ENCODE measurements around the gene CORO1C. TPM values are rescaled to one million over a fixed set of nuclear protein-coding genes. Genes with fewer than 3 reads are reported as not detected.
A peak's percentile ranks its signal among the peaks of the same experiment; 100 is the strongest.

The CORO1C gene
- polyA plus RNA-seq, 1 of the 3 experiments (the other 2 are of a cell fraction), result 150 TPM

DNA sequence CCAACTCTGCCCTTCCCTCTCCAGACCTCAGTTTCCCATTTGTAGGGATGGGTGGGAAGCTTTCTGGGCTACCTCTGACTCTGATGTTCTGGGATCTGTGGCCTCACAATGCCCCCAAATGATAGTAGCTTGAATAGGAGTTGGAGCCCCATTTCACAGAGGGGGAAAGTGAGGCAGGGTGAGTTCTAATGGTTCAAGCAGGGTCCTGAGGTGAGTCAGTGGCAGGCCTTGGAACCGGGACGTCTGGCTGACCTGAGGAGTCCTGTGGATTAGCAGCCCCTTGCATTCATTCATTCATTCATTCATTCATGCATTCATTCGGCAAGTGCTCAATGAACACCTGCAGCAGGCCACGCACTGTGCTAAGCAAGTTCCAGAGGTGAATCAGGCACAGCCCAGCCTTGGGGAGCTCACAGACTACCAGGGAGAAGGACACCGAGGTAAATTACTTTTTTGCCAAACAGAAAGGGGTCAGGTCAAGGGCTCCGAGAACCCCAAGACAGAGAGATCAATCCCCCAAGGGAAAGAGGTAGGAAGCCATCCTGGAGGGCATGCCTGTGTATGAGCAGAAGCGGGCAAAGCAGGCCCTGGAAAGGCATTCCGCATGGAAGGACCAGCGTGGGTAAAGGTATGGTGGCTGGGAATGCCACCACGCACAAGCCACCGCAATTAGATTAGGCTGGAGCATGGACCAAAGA, 132.6 kb downstream of the CORO1C start:
- H3K79me2 ChIP-seq (ENCODE audit: insufficient read depth), result no peaks in the 10 kb centered on the region
- peaks cover 0 to 26% of the 10 kb centered on the region in 2 experiments; a peak in 1 of 4 replicates for H3K4me1 ChIP-seq (ENCODE audit: control insufficient read depth in 1 of 2, insufficient read depth in 2 of 2, low read depth in 1 of 2, low read length in 1 of 2)
- peak overlapping the region in 1 of 2 experiments; percentile 28; a peak in 1 of 4 replicates for H3K4me3 ChIP-seq (ENCODE audit: low read depth in 2 of 2, low read length in 1 of 2)
- H3K27ac ChIP-seq (ENCODE audit: low read depth in 2 of 2, low read length in 1 of 2), result peak overlapping the region in 1 of 2 experiments; percentile 83; a peak in 2 of 4 replicates
- TF ChIP-seq, protein P1, sequence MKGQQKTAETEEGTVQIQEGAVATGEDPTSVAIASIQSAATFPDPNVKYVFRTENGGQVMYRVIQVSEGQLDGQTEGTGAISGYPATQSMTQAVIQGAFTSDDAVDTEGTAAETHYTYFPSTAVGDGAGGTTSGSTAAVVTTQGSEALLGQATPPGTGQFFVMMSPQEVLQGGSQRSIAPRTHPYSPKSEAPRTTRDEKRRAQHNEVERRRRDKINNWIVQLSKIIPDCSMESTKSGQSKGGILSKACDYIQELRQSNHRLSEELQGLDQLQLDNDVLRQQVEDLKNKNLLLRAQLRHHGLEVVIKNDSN (IDR thresholded peaks at IDR 0.05; ENCODE audit: borderline replicate concordance, low read depth), result no peak
- no peak for TF ChIP-seq NRF1 (IDR thresholded peaks at IDR 0.05; ENCODE audit: low read depth, low read length)
- TF ChIP-seq, protein P2, sequence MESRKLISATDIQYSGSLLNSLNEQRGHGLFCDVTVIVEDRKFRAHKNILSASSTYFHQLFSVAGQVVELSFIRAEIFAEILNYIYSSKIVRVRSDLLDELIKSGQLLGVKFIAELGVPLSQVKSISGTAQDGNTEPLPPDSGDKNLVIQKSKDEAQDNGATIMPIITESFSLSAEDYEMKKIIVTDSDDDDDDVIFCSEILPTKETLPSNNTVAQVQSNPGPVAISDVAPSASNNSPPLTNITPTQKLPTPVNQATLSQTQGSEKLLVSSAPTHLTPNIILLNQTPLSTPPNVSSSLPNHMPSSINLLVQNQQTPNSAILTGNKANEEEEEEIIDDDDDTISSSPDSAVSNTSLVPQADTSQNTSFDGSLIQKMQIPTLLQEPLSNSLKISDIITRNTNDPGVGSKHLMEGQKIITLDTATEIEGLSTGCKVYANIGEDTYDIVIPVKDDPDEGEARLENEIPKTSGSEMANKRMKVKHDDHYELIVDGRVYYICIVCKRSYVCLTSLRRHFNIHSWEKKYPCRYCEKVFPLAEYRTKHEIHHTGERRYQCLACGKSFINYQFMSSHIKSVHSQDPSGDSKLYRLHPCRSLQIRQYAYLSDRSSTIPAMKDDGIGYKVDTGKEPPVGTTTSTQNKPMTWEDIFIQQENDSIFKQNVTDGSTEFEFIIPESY (IDR thresholded peaks at IDR 0.05; ENCODE audit: borderline replicate concordance, low read depth), result no peak
- TF ChIP-seq JUND (IDR thresholded peaks at IDR 0.05), result no peak
- 92% methylated on average over 11 of the region's 11 CpGs for WGBS (ENCODE audit: low lambda C conversion rate)
- H3K4me2 ChIP-seq, result 0 out of 2 replicates have a peak overlapping the region, but pooled peaks have one; percentile 91
- no peaks in the 10 kb centered on the region for H3K27me3 ChIP-seq (ENCODE audit: insufficient read depth)
- H3F3A ChIP-seq (replicated peaks; ENCODE audit: insufficient read depth), result peaks cover 7% of the 10 kb centered on the region
- ChIA-PET CTCF (interaction anchor here (0.7 to 1.1 kb wide), 3 partner anchors 19 to 55 kb away, joined by 3 to 5 read pairs (median 4); partner anchors contain the start of gene ISCU), POLR2A (no interaction called here)
- no peaks in the 10 kb centered on the region for H4K20me1 ChIP-seq (ENCODE audit: insufficient read depth)
- no peaks in the 10 kb centered on the region for H3K9me2 ChIP-seq
- H3K36me3 ChIP-seq (replicated peaks in 1 of 2; ENCODE audit: control insufficient read depth in 1 of 2, insufficient read depth in 2 of 2, low read length in 1 of 2), result no peaks in the 10 kb centered on the region
- H3K9me3 ChIP-seq, result no peaks in the 10 kb centered on the region
- H2AFZ ChIP-seq (ENCODE audit: low read depth), result 0 out of 2 replicates have a peak overlapping the region, but pooled peaks have one; percentile 41
- DNase-seq, result no peak
- no peak overlapping the region for H3K9ac ChIP-seq

DNA sequence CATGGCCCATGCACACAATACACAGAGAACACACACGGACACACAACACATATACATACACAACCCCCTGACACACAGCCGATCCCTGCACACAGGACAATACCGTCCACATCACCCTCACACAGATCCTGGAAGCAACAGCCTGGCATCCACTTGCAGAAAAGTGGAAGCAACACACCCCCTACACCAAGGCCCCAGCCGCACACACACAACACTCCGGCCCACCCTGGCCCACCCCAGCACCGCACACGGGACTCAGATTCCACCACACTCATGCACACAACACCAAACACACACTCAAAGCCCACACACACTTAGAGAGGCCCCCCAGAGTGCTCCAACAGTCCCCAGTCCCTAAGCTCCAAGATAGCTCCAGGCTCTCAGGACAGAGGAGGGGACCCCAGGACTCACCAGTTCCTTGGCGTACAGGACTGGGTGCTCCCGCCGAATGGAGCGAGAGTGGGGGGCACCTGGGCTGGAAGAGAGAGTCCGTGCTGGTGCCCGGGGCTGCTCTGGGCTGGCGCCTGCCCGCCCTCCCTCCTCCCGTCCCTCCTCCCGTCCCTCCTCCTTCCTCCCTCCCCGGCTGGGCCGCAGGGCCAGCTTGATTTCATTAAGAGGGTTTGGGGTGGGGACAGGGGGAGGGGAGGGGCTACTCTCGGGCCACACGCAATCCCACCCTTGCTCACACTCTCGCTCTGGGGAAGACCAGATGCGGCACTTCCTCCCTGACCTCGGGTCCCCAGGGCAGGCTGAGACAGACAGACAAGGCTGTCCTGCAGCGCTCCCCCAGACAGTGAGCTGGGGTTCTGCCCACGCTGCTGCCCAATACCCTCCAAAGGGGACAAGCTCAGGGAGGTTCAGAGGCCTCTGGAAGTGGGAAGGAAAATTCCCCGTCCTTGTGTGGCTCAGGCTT, 133.5 kb downstream of the CORO1C start, which contains the start of gene TMEM119:
TMEM119 (minus strand) TSS at position 526 of the 913 bp plus-strand sequence. CDS start 5,701 bp downstream, outside the sequence.
- ChIA-PET POLR2A (no interaction called here), CTCF (interaction anchor here (0.7 to 1.1 kb wide), 3 partner anchors 20 to 54 kb away, joined by 3 to 5 read pairs (median 4); partner anchors contain the start of gene ISCU)
- Histone ChIP-seq H2AFZ (ENCODE audit: low read depth) (0 out of 2 replicates have a peak within 1 kb of the TSS, but pooled peaks have one; percentile 41), H3K36me3 (replicated peaks in 1 of 2; ENCODE audit: control insufficient read depth in 1 of 2, insufficient read depth in 2 of 2, low read length in 1 of 2) (no peaks in the 10 kb centered on the region), H4K20me1 (ENCODE audit: insufficient read depth) (no peaks in the 10 kb centered on the region), H3K9ac (peak within 1 kb of the TSS; percentile 42; the same call in 1 of the 2 replicates), H3K4me2 (peak within 1 kb of the TSS; percentile 91), H3K9me3 (no peaks in the 10 kb centered on the region), H3K4me3 (ENCODE audit: low read depth in 2 of 2, low read length in 1 of 2) (peak within 1 kb of the TSS; percentile 45 to 60), H3K27ac (ENCODE audit: low read depth in 2 of 2, low read length in 1 of 2) (peak within 1 kb of the TSS; percentile 17 to 83; a peak in 2 of 4 replicates), H3K79me2 (ENCODE audit: insufficient read depth) (no peaks in the 10 kb centered on the region), H3K9me2 (no peaks in the 10 kb centered on the region), H3F3A (replicated peaks; ENCODE audit: insufficient read depth) (peaks cover 7% of the 10 kb centered on the region), H3K27me3 (ENCODE audit: insufficient read depth) (no peaks in the 10 kb centered on the region), H3K4me1 (ENCODE audit: control insufficient read depth in 1 of 2, insufficient read depth in 2 of 2, low read depth in 1 of 2, low read length in 1 of 2) (peaks cover 0 to 26% of the 10 kb centered on the region in 2 experiments; a peak in 1 of 4 replicates)
- WGBS (ENCODE audit: low lambda C conversion rate), result 18% methylated on average over 17 of the region's 27 CpGs
- peak; percentile 91 for DNase-seq
- no peak for TF ChIP-seq TEAD4 (IDR thresholded peaks at IDR 0.05; ENCODE audit: borderline replicate concordance, insufficient read depth)
- no peak; the same call in 1 of the 2 replicates for TF ChIP-seq MXI1 (IDR thresholded peaks at IDR 0.05; ENCODE audit: low read depth, low read length)
- TF ChIP-seq EZH2phosphoT487 (IDR thresholded peaks at IDR 0.05; ENCODE audit: borderline replicate concordance, low read depth), result no peak
- peak; percentile 87 for TF ChIP-seq TCF12 (IDR thresholded peaks at IDR 0.05)
- TF ChIP-seq, protein P3, sequence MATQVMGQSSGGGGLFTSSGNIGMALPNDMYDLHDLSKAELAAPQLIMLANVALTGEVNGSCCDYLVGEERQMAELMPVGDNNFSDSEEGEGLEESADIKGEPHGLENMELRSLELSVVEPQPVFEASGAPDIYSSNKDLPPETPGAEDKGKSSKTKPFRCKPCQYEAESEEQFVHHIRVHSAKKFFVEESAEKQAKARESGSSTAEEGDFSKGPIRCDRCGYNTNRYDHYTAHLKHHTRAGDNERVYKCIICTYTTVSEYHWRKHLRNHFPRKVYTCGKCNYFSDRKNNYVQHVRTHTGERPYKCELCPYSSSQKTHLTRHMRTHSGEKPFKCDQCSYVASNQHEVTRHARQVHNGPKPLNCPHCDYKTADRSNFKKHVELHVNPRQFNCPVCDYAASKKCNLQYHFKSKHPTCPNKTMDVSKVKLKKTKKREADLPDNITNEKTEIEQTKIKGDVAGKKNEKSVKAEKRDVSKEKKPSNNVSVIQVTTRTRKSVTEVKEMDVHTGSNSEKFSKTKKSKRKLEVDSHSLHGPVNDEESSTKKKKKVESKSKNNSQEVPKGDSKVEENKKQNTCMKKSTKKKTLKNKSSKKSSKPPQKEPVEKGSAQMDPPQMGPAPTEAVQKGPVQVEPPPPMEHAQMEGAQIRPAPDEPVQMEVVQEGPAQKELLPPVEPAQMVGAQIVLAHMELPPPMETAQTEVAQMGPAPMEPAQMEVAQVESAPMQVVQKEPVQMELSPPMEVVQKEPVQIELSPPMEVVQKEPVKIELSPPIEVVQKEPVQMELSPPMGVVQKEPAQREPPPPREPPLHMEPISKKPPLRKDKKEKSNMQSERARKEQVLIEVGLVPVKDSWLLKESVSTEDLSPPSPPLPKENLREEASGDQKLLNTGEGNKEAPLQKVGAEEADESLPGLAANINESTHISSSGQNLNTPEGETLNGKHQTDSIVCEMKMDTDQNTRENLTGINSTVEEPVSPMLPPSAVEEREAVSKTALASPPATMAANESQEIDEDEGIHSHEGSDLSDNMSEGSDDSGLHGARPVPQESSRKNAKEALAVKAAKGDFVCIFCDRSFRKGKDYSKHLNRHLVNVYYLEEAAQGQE (IDR thresholded peaks at IDR 0.05; ENCODE audit: low read depth, low read length), result 0 out of 2 replicates have a peak, but pooled peaks have one; percentile 22
- TF ChIP-seq NFIC (IDR thresholded peaks at IDR 0.05; ENCODE audit: borderline replicate concordance), result no peak
- no peak for TF ChIP-seq SIN3A (IDR thresholded peaks at IDR 0.05; ENCODE audit: borderline replicate concordance, low read depth, low read length)
- TF ChIP-seq JUND (IDR thresholded peaks at IDR 0.05), result no peak
- TF ChIP-seq, protein P2 (IDR thresholded peaks at IDR 0.05; ENCODE audit: borderline replicate concordance, low read depth), result no peak
- peak; percentile 47; the same call in 1 of the 2 replicates for TF ChIP-seq POLR2AphosphoS5 (IDR thresholded peaks at IDR 0.05; ENCODE audit: low read depth, low read length)
- TF ChIP-seq YY1 (IDR thresholded peaks at IDR 0.05; ENCODE audit: low read depth), result no peak
